ES-I3 (cell line): ENCODE measurements around the gene PPP3R1.

Source experiments
- H3K36me3 ChIP-seq: 2 replicates; pipeline ENCODE4 v1.6.1; 2013; ENCODE audit warnings: mild to moderate bottlenecking, low read length, control low read depth, moderate library complexity; ENCODE audit not compliant: insufficient read depth
- H3K4me1 ChIP-seq: 2 replicates; pipeline ENCODE4 v1.6.1; 2013; ENCODE audit warnings: mild to moderate bottlenecking, control low read depth, low read length; ENCODE audit not compliant: insufficient read depth
- H3K9ac ChIP-seq: 2 replicates; pipeline ENCODE4 v1.6.1; 2013; ENCODE audit warnings: low read depth, mild to moderate bottlenecking, low read length, moderate library complexity
- H3K9me3 ChIP-seq: 2 replicates; pipeline ENCODE4 v1.6.1; 2013; ENCODE audit warnings: mild to moderate bottlenecking, low read length, moderate library complexity; ENCODE audit not compliant: control insufficient read depth, insufficient read depth

Gene PPP3R1

GRCh38 chr2:68141875-68142274 lies 110.5 kb downstream of the PPP3R1 start:
- no peak overlapping the region for H3K9ac ChIP-seq
- H3K9me3 ChIP-seq = no peaks in the 10 kb centered on the region
- H3K4me1 ChIP-seq = no peaks in the 10 kb centered on the region
- H3K36me3 ChIP-seq = 0 out of 2 replicates have a peak, but pooled peaks cover 5% of the 10 kb centered on the region

GRCh38 chr2:68135448-68136320 lies 116.6 kb downstream of the PPP3R1 start:
- Histone ChIP-seq H3K4me1 (no peaks in the 10 kb centered on the region), H3K36me3 (0 out of 2 replicates have a peak, but pooled peaks cover 9% of the 10 kb centered on the region)

GRCh38 chr2:68134554-68134953 lies 117.8 kb downstream of the PPP3R1 start:
- Histone ChIP-seq H3K4me1 (no peaks in the 10 kb centered on the region), H3K36me3 (0 out of 2 replicates have a peak, but pooled peaks cover 9% of the 10 kb centered on the region), H3K9ac (no peak overlapping the region), H3K9me3 (no peaks in the 10 kb centered on the region)

More at GRCh38 chr2:68135448-68136320, 116.6 kb downstream of the PPP3R1 start:
- no peaks in the 10 kb centered on the region for H3K9me3 ChIP-seq
- no peak overlapping the region for H3K9ac ChIP-seq

GRCh38 chr2:68134120-68134519 lies 118.2 kb downstream of the PPP3R1 start:
- no peaks in the 10 kb centered on the region for H3K9me3 ChIP-seq
- 0 out of 2 replicates have a peak, but pooled peaks cover 9% of the 10 kb centered on the region for H3K36me3 ChIP-seq
- no peak overlapping the region for H3K9ac ChIP-seq
- H3K4me1 ChIP-seq = no peaks in the 10 kb centered on the region
